ENCODE data around the gene PLCB4. TPM values are rescaled to one million over a fixed set of nuclear protein-coding genes. Genes with fewer than 3 reads are reported as not detected.

The PLCB4 gene
- total RNA-seq, 2 experiments from 2014 or later, result 0.06 TPM; not detected in 1

DNA sequence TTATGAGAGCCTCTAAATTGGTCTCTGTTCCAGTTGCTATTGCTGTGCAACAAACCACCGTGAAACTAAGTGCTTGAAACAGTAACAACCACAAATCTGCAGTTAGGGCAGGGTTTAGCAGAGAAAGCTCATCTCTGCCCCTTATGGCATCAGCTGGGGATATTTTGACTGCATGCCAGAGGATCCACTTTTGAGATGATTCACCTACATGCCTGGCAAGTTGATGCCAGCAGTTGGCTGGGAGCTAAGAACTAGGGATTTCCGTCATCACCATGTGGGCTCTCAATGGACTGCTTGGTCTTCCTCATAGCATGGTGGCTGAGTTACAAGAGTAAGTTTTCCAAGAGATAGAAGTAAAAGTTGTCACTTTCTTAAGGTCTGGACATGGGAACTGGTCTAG, 35.1 kb downstream of the PLCB4 start:
- H3K36me3 ChIP-seq (ENCODE audit: insufficient read depth, low read length), result no peaks in the 10 kb centered on the region
- Mint-ChIP-seq H3K27me3 (no peaks in the 10 kb centered on the region), H3K27ac (no peak overlapping the region), H3K9me3 (no peaks in the 10 kb centered on the region), H3K4me3 (no peak overlapping the region), H3K36me3 (ENCODE audit: low read depth) (no peaks in the 10 kb centered on the region), H3K4me1 (ENCODE audit: low read depth) (no peaks in the 10 kb centered on the region)
- H3K27ac ChIP-seq (ENCODE audit: low read depth in 1 of 2, low read length in 2 of 2), result no peak overlapping the region
- H3K4me3 ChIP-seq (ENCODE audit: low read length), result no peak overlapping the region
- DNase-seq (no peak), ATAC-seq (ENCODE audit: poor library complexity) (no peak)
- POLR2A ChIA-PET, result no interaction called here
- intact Hi-C loops (cut with DNase I, micrococcal nuclease), result no loop called here
- no peaks in the 10 kb centered on the region for H3K9me3 ChIP-seq (ENCODE audit: control insufficient read depth in 1 of 2, insufficient read depth in 1 of 2, low read length in 2 of 2)
- no peaks in the 10 kb centered on the region for H3K27me3 ChIP-seq (ENCODE audit: control insufficient read depth in 1 of 2, insufficient read depth in 2 of 2, low read length in 2 of 2)
- TF ChIP-seq, protein P1, sequence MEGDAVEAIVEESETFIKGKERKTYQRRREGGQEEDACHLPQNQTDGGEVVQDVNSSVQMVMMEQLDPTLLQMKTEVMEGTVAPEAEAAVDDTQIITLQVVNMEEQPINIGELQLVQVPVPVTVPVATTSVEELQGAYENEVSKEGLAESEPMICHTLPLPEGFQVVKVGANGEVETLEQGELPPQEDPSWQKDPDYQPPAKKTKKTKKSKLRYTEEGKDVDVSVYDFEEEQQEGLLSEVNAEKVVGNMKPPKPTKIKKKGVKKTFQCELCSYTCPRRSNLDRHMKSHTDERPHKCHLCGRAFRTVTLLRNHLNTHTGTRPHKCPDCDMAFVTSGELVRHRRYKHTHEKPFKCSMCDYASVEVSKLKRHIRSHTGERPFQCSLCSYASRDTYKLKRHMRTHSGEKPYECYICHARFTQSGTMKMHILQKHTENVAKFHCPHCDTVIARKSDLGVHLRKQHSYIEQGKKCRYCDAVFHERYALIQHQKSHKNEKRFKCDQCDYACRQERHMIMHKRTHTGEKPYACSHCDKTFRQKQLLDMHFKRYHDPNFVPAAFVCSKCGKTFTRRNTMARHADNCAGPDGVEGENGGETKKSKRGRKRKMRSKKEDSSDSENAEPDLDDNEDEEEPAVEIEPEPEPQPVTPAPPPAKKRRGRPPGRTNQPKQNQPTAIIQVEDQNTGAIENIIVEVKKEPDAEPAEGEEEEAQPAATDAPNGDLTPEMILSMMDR (IDR thresholded peaks at IDR 0.05), result no peak
- no peaks in the 10 kb centered on the region for H3K4me1 ChIP-seq (ENCODE audit: insufficient read depth, low read length)
- CTCF ChIA-PET, result no interaction called here

GRCh38 chr20:9108260-9108659, 39.4 kb downstream of the PLCB4 start:
- Mint-ChIP-seq H3K36me3 (ENCODE audit: low read depth) (no peaks in the 10 kb centered on the region), H3K4me3 (no peak overlapping the region), H3K27ac (no peak overlapping the region), H3K9me3 (no peaks in the 10 kb centered on the region), H3K27me3 (no peaks in the 10 kb centered on the region), H3K4me1 (ENCODE audit: low read depth) (no peaks in the 10 kb centered on the region)
- Histone ChIP-seq H3K4me3 (ENCODE audit: low read length) (no peak overlapping the region), H3K36me3 (ENCODE audit: insufficient read depth, low read length) (no peaks in the 10 kb centered on the region), H3K4me1 (ENCODE audit: insufficient read depth, low read length) (no peaks in the 10 kb centered on the region), H3K9me3 (ENCODE audit: control insufficient read depth in 1 of 2, insufficient read depth in 1 of 2, low read length in 2 of 2) (no peaks in the 10 kb centered on the region), H3K27ac (ENCODE audit: low read depth in 1 of 2, low read length in 2 of 2) (no peak overlapping the region), H3K27me3 (ENCODE audit: control insufficient read depth in 1 of 2, insufficient read depth in 2 of 2, low read length in 2 of 2) (no peaks in the 10 kb centered on the region)
- CTCF ChIA-PET, result no interaction called here
- POLR2A ChIA-PET, result no interaction called here
- TF ChIP-seq, protein P1 (IDR thresholded peaks at IDR 0.05), result no peak
- intact Hi-C loops (cut with DNase I, micrococcal nuclease), result no loop called here
- ATAC-seq (ENCODE audit: poor library complexity) (no peak), DNase-seq (no peak)

- TF ChIP-seq, protein P1 (IDR thresholded peaks at IDR 0.05), result no peak
- CTCF ChIA-PET, result no interaction called here
- Histone ChIP-seq H3K4me1 (ENCODE audit: insufficient read depth, low read length) (no peaks in the 10 kb centered on the region), H3K27me3 (ENCODE audit: control insufficient read depth in 1 of 2, insufficient read depth in 2 of 2, low read length in 2 of 2) (no peaks in the 10 kb centered on the region), H3K36me3 (ENCODE audit: insufficient read depth, low read length) (no peaks in the 10 kb centered on the region), H3K9me3 (ENCODE audit: control insufficient read depth in 1 of 2, insufficient read depth in 1 of 2, low read length in 2 of 2) (no peaks in the 10 kb centered on the region), H3K27ac (ENCODE audit: low read depth in 1 of 2, low read length in 2 of 2) (no peak overlapping the region), H3K4me3 (ENCODE audit: low read length) (no peak overlapping the region)
- no peaks in the 10 kb centered on the region for H3K36me3 Mint-ChIP-seq (ENCODE audit: low read depth)
- H3K9me3 Mint-ChIP-seq, result no peaks in the 10 kb centered on the region
- no peak for DNase-seq
- intact Hi-C loops (cut with DNase I, micrococcal nuclease), result no loop called here
- POLR2A ChIA-PET, result no interaction called here
- ATAC-seq (ENCODE audit: poor library complexity), result no peak
- H3K4me1 Mint-ChIP-seq (ENCODE audit: low read depth), result no peaks in the 10 kb centered on the region
- H3K27me3 Mint-ChIP-seq, result no peaks in the 10 kb centered on the region
- H3K4me3 Mint-ChIP-seq, result no peak overlapping the region
- H3K27ac Mint-ChIP-seq, result no peak overlapping the region
Measured at GRCh38 chr20:9109566-9109965, 40.7 kb downstream of the PLCB4 start.

All from CD4-positive, alpha-beta T cell (primary cell).